Measurements from ENCODE around the gene MUC5AC. TPM values are rescaled to one million over a fixed set of nuclear protein-coding genes. Genes with fewer than 3 reads are reported as not detected.

Gene MUC5AC
- total RNA-seq, 1 donor from 2014 or later, result not detected

DNA sequence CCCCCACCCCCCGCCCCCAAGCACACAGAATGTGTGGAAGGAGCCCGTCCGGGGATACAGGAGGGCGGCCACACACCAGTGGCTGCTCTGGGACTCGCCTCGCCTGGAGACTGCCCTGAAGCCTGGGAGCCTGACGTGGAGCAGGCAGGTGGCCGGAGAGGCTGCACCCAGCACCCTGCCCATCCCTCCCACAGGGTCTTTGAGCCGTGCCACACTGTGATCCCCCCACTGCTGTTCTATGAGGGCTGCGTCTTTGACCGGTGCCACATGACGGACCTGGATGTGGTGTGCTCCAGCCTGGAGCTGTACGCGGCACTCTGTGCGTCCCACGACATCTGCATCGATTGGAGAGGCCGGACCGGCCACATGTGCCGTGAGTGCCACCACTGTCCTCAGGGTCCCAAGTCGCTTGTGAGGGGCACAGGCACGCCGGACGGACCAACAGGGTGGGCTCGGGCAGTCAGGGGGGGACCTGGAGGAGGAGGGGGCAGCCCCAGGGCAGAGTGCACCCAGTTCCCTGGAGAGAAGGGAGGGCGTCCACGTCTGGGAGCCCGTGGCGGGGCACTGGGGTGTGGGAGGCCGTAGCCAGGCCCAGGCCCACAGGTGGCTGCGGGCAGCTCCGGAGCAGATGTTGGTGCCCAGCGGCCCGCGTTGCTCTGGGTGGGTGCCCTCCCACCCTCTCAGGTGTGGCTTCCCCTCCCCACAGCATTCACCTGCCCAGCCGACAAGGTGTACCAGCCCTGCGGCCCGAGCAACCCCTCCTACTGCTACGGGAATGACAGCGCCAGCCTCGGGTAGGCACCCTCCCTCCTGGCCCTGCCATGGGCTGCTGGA is 38.1 kb downstream of the MUC5AC start:
- Mint-ChIP-seq H3K27me3 (ENCODE audit: unreplicated experiment) (peaks cover 2% of the 10 kb centered on the region), H3K4me1 (ENCODE audit: unreplicated experiment) (no peaks in the 10 kb centered on the region), H3K4me3 (ENCODE audit: unreplicated experiment) (no peak overlapping the region), H3K36me3 (ENCODE audit: low read depth, unreplicated experiment) (peaks cover 4% of the 10 kb centered on the region), H3K27ac (ENCODE audit: unreplicated experiment) (no peak overlapping the region), H3K9me3 (ENCODE audit: unreplicated experiment) (no peaks in the 10 kb centered on the region)
- TF ChIP-seq, protein P1, sequence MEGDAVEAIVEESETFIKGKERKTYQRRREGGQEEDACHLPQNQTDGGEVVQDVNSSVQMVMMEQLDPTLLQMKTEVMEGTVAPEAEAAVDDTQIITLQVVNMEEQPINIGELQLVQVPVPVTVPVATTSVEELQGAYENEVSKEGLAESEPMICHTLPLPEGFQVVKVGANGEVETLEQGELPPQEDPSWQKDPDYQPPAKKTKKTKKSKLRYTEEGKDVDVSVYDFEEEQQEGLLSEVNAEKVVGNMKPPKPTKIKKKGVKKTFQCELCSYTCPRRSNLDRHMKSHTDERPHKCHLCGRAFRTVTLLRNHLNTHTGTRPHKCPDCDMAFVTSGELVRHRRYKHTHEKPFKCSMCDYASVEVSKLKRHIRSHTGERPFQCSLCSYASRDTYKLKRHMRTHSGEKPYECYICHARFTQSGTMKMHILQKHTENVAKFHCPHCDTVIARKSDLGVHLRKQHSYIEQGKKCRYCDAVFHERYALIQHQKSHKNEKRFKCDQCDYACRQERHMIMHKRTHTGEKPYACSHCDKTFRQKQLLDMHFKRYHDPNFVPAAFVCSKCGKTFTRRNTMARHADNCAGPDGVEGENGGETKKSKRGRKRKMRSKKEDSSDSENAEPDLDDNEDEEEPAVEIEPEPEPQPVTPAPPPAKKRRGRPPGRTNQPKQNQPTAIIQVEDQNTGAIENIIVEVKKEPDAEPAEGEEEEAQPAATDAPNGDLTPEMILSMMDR (IDR thresholded peaks at IDR 0.05; ENCODE audit: unreplicated experiment), result no peak
- DNase-seq (ENCODE audit: low spot score), result no peak

DNA sequence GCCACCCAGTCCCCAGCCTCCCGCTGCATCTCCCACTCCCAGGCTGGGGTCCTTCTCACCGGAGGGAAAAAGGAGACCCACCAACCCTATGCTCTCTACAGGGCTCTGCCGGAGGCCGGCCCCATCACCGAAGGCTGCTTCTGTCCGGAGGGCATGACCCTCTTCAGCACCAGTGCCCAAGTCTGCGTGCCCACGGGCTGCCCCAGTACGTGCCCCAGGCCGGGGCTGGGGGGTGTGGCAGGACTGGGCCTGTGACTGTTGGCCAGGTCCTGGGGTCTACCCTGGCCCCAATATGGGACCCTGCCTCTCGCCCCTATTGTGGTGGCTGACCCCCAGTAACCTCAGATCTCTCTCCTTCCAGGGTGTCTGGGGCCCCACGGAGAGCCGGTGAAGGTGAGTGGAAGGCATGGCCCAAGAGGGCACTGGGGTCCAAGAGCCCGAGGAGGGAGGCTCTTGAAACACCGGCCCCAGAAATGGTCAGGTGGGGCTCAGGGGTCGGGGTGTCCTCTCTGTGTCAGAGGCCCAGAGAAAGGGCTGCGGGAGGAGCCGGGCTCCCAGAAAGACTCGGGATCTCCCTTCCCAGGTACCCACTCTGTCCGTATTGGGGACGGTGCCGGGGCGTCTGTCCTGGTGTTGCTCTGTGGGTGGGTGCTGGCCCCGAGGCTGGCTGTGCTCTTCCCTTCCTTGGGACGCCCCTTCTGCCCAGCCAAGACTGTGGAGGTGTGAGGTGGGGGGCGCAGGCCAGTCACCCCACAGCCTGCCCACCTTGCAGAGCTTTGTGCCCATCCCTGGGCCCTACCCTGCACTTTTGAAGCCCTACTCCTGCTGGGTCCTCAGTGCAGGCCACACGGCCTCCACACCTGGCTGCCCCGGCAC is 39.0 kb downstream of the MUC5AC start:
- H3K4me1 Mint-ChIP-seq (ENCODE audit: unreplicated experiment), result no peaks in the 10 kb centered on the region
- H3K9me3 Mint-ChIP-seq (ENCODE audit: unreplicated experiment), result no peaks in the 10 kb centered on the region
- TF ChIP-seq, protein P1 (IDR thresholded peaks at IDR 0.05; ENCODE audit: unreplicated experiment), result no peak
- H3K4me3 Mint-ChIP-seq (ENCODE audit: unreplicated experiment), result no peak overlapping the region
- no peak overlapping the region for H3K27ac Mint-ChIP-seq (ENCODE audit: unreplicated experiment)
- H3K27me3 Mint-ChIP-seq (ENCODE audit: unreplicated experiment), result peaks cover 2% of the 10 kb centered on the region
- DNase-seq (ENCODE audit: low spot score), result no peak
- peaks cover 4% of the 10 kb centered on the region for H3K36me3 Mint-ChIP-seq (ENCODE audit: low read depth, unreplicated experiment)

DNA sequence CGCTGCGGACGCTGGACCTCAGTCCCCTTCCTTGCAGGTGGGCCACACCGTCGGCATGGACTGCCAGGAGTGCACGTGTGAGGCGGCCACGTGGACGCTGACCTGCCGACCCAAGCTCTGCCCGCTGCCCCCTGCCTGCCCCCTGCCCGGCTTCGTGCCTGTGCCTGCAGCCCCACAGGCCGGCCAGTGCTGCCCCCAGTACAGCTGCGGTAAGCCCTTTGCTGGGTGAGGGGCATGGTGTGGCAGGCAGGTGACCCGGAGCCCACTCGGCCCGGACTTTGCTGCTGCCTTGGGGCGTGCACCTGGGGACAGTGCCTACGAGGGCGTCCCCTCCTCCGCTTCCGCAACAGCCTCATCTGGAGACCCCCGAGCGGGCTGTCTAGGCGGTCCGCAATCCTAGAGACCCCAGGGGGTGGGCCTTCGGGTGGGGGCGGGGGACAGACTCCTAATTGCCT is 39.7 kb downstream of the MUC5AC start:
- H3K4me1 Mint-ChIP-seq (ENCODE audit: unreplicated experiment), result no peaks in the 10 kb centered on the region
- TF ChIP-seq, protein P1 (IDR thresholded peaks at IDR 0.05; ENCODE audit: unreplicated experiment), result no peak
- H3K27ac Mint-ChIP-seq (ENCODE audit: unreplicated experiment), result no peak overlapping the region
- DNase-seq (ENCODE audit: low spot score), result no peak
- peaks cover under 1% of the 10 kb centered on the region for H3K36me3 Mint-ChIP-seq (ENCODE audit: low read depth, unreplicated experiment)
- H3K27me3 Mint-ChIP-seq (ENCODE audit: unreplicated experiment), result no peaks in the 10 kb centered on the region
- H3K4me3 Mint-ChIP-seq (ENCODE audit: unreplicated experiment), result no peak overlapping the region
- H3K9me3 Mint-ChIP-seq (ENCODE audit: unreplicated experiment), result no peaks in the 10 kb centered on the region

DNA sequence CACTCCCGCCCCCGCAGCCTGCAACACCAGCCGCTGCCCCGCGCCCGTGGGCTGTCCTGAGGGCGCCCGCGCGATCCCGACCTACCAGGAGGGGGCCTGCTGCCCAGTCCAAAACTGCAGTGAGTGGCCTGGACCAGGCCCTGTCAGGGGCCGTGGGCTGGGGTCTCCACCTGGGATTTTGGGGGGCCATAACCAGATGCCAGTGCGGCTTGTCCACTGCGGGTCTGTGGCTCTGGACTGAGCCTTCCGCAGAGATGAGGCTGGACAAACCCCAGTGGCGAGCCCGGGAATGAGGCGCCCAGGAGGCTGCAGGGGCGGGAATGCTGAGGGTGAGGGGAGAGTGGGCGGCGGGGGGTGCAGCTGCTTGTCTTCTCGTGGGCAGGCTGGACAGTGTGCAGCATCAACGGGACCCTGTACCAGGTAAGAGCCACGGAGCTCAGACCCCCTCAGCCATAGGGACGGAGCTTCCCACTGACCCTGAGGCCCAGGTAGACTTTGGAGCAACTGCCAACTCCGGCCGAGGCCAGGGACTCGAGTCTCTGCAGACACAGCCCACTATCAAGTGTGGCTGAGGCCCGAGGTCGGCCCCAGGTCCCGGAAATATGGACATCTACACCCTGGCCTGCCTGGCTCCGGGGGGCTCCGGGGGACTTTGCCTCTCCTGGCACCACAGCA is 40.3 kb downstream of the MUC5AC start:
- Mint-ChIP-seq H3K27ac (ENCODE audit: unreplicated experiment) (no peak overlapping the region), H3K9me3 (ENCODE audit: unreplicated experiment) (no peaks in the 10 kb centered on the region), H3K36me3 (ENCODE audit: low read depth, unreplicated experiment) (no peaks in the 10 kb centered on the region), H3K4me1 (ENCODE audit: unreplicated experiment) (no peaks in the 10 kb centered on the region), H3K27me3 (ENCODE audit: unreplicated experiment) (no peaks in the 10 kb centered on the region), H3K4me3 (ENCODE audit: unreplicated experiment) (no peak overlapping the region)
- TF ChIP-seq, protein P1 (IDR thresholded peaks at IDR 0.05; ENCODE audit: unreplicated experiment), result peak; percentile 43
- DNase-seq (ENCODE audit: low spot score), result no peak
